Ascending aorta (tissue), 2 donors: ENCODE data around the gene TSPEAR. TPM values are rescaled to one million over a fixed set of nuclear protein-coding genes. Genes with fewer than 3 reads are reported as not detected.

Source experiments
- DNase-seq, 2 donors: peaks; one replicate each; pipeline ENCODE4 v3.0.0-alpha.2; 2019; ENCODE audit warnings: low spot score in 2 of 2
- H3K27ac ChIP-seq, 2 donors: fragments of 200-600 bp; sonication (generic); one replicate each; pipeline ENCODE4 v1.5.1; 2016 to 2017; ENCODE audit warnings: mild to moderate bottlenecking in 1 of 2
- H3K27me3 ChIP-seq: fragments of 200-600 bp; sonication (generic); one replicate; pipeline ENCODE4 v1.5.1; 2017
- H3K36me3 ChIP-seq, 2 donors: fragments of 200-600 bp; sonication (generic); one replicate each; pipeline ENCODE4 v1.5.1; 2016
- H3K4me1 ChIP-seq, 2 donors: fragments of 200-600 bp; sonication (generic); one replicate each; pipeline ENCODE4 v1.5.1; 2016 to 2017; ENCODE audit warnings: mild to moderate bottlenecking in 1 of 2
- H3K4me3 ChIP-seq, 2 donors: fragments of 200-600 bp; sonication (generic); one replicate each; pipeline ENCODE4 v1.5.1; 2016 to 2017; ENCODE audit warnings: mild to moderate bottlenecking in 1 of 2
- H3K9me3 ChIP-seq, 2 donors: fragments of 200-600 bp; sonication (generic); one replicate each; pipeline ENCODE4 v1.5.1; 2016
- intact Hi-C: fragments of 100-400 bp; cut with DNase I; formaldehyde crosslinking; loops from one replicate; pipeline ENCODE4 v1.15.1; 2023
- total RNA-seq: library from RNA; depleted of rRNA; stranded (reverse); fragments of >200 nt; gene quantifications from one replicate; pipeline ENCODE4 v1.1.0, GENCODE V29; 2016
- TF ChIP-seq, protein P1 (sequence below), 3 experiments: fragments of 200-600 bp in 2 of 3; fragments of 450-650 bp in 1 of 3; sonication (generic) in 2 of 3; IDR thresholded peaks; one replicate each; pipeline ENCODE4 v1.5.1; 2016 to 2019; ENCODE audit warnings: antibody characterized with exemption in 3 of 3, mild to moderate bottlenecking in 1 of 3, moderate library complexity in 1 of 3

TSPEAR gene
- total RNA-seq, 1 donor from 2014 or later: not detected

DNA sequence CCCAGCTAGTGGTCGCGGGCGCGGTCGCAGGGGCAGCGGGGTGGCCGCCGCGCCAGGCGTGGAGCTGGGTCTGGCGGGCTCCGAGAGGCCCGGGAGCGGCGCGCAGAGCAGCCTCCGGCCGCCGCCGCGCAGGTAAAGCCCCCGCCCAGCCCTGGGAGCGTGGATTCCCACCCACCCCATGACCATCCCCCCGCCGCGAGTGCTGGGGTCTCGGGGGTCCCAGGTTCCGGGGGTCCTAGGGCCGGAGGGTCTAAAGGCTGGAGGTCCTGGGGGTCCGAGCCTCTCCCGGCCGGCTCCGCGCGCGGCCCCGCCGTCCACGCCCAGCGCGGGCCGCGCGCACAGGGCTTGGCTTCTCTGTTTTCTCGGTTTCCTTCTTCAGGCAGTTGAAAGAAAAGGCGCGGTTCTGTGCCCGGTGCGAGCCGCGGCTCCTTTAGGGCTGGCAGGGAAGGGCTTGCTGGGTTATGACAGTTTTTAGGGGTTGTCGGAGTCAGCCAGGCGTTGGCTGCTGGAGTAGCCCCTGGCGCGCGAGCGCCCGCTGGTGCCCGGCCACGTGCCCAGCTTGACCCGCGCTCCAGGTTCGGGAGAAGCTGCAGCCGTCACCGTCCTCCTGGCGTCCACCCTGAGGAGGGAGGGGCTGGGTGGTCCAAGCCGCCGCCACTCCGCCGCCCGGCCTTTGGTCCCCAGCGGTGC lies 255.7 kb downstream of the TSPEAR start:
- intact Hi-C loops: loop anchor here (5.0 kb wide), 1 partner anchor 118 kb away; the partner anchor contains the start of gene CFAP410
- Histone ChIP-seq H3K9me3 (no peaks in the 10 kb centered on the region), H3K36me3 (no peaks in the 10 kb centered on the region), H3K4me3 (peak overlapping the region; percentile 73 to 85), H3K4me1 (peaks cover 0 to 2% of the 10 kb centered on the region in 2 donors), H3K27me3 (no peaks in the 10 kb centered on the region), H3K27ac (no peak overlapping the region)
- DNase-seq: peak in 1 of 2 donors; percentile 65
- TF ChIP-seq, protein P1, sequence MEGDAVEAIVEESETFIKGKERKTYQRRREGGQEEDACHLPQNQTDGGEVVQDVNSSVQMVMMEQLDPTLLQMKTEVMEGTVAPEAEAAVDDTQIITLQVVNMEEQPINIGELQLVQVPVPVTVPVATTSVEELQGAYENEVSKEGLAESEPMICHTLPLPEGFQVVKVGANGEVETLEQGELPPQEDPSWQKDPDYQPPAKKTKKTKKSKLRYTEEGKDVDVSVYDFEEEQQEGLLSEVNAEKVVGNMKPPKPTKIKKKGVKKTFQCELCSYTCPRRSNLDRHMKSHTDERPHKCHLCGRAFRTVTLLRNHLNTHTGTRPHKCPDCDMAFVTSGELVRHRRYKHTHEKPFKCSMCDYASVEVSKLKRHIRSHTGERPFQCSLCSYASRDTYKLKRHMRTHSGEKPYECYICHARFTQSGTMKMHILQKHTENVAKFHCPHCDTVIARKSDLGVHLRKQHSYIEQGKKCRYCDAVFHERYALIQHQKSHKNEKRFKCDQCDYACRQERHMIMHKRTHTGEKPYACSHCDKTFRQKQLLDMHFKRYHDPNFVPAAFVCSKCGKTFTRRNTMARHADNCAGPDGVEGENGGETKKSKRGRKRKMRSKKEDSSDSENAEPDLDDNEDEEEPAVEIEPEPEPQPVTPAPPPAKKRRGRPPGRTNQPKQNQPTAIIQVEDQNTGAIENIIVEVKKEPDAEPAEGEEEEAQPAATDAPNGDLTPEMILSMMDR (IDR thresholded peaks at IDR 0.05): peak in 1 of 3 experiments; percentile 24

- intact Hi-C loops: loop anchor here (5.0 kb wide), 1 partner anchor 118 kb away; the partner anchor contains the start of gene CFAP410
- DNase-seq: peak; percentile 25 to 86
- Histone ChIP-seq H3K4me1 (peaks cover 0 to 2% of the 10 kb centered on the region in 2 donors), H3K4me3 (peak within 1 kb of the TSS; percentile 73 to 85), H3K9me3 (no peaks in the 10 kb centered on the region), H3K27ac (no peak within 1 kb of the TSS), H3K27me3 (no peaks in the 10 kb centered on the region), H3K36me3 (no peaks in the 10 kb centered on the region)
- TF ChIP-seq, protein P1 (IDR thresholded peaks at IDR 0.05): no peak
Observed at GRCh38 chr21:44454747-44455523, 256.4 kb downstream of the TSPEAR start, which contains the start of gene LRRC3. LRRC3 (plus strand) TSS chr21:44455510; CDS start chr21:44456645, 1,135 bp downstream.

- H3K4me3 ChIP-seq: no peak overlapping the region
- no peak for DNase-seq
- TF ChIP-seq, protein P1 (IDR thresholded peaks at IDR 0.05): no peak
- H3K27me3 ChIP-seq: no peaks in the 10 kb centered on the region
- no peak overlapping the region for H3K27ac ChIP-seq
- no peaks in the 10 kb centered on the region for H3K36me3 ChIP-seq
- intact Hi-C loops: no loop called here
- H3K4me1 ChIP-seq: peaks cover 0 to 2% of the 10 kb centered on the region in 2 donors
- H3K9me3 ChIP-seq: no peaks in the 10 kb centered on the region
Observed at GRCh38 chr21:44454058-44454457, 257.3 kb downstream of the TSPEAR start.

GRCh38 chr21:44453120-44453519 lies 258.3 kb downstream of the TSPEAR start:
- Histone ChIP-seq H3K4me3 (no peak overlapping the region), H3K27ac (no peak overlapping the region), H3K27me3 (no peaks in the 10 kb centered on the region), H3K9me3 (no peaks in the 10 kb centered on the region), H3K36me3 (no peaks in the 10 kb centered on the region), H3K4me1 (peaks cover 0 to 2% of the 10 kb centered on the region in 2 donors)
- TF ChIP-seq, protein P1 (IDR thresholded peaks at IDR 0.05): no peak
- intact Hi-C loops: no loop called here
- no peak for DNase-seq

- no peak overlapping the region for H3K27ac ChIP-seq
- intact Hi-C loops: no loop called here
- DNase-seq: no peak
- no peaks in the 10 kb centered on the region for H3K4me1 ChIP-seq
- no peak overlapping the region for H3K4me3 ChIP-seq
- no peaks in the 10 kb centered on the region for H3K9me3 ChIP-seq
- H3K27me3 ChIP-seq: no peaks in the 10 kb centered on the region
- H3K36me3 ChIP-seq: no peaks in the 10 kb centered on the region
- TF ChIP-seq, protein P1 (IDR thresholded peaks at IDR 0.05): no peak
Observed at GRCh38 chr21:44450999-44451398, 260.4 kb downstream of the TSPEAR start.
